B cell (primary cell): ENCODE data around the gene KDM5B. TPM values are rescaled to one million over a fixed set of nuclear protein-coding genes. Genes with fewer than 3 reads are reported as not detected.

Experiments used
- ATAC-seq: fragments of 200-7000 bp; cut with Tn5 transposase; one replicate; pipeline ENCODE4 v1.10.0; 2021; ENCODE audit warnings: low read depth, mild to moderate bottlenecking, moderate number of reproducible peaks, moderate library complexity
- CTCF ChIA-PET: fragments of 350-600 bp; sonication (Branson Sonifier 250); formaldehyde crosslinking; loops from one replicate; lab custom pipeline; 2021; ENCODE audit warnings: antibody characterized with exemption, inconsistent platforms; lab: Charles Lee
- POLR2A ChIA-PET: fragments of 350-600 bp; sonication (Branson Sonifier 250); formaldehyde crosslinking; loops from one replicate; lab custom pipeline; 2021; ENCODE audit warnings: antibody characterized with exemption; lab: Charles Lee
- DNase-seq: peaks from one replicate; pipeline ENCODE4 v3.0.0; 2013
- H2AFZ ChIP-seq: 2 replicates; pipeline ENCODE4 v1.6.1; 2012; ENCODE audit warnings: mild to moderate bottlenecking, low read depth, low read length; ENCODE audit not compliant: insufficient read depth, poor library complexity, severe bottlenecking
- H3K27ac ChIP-seq, 2 donors: 1 replicate in 1 of 2; 2 replicates in 1 of 2; pipeline ENCODE4 v1.5.1; 2012 to 2013; ENCODE audit warnings: low read length in 2 of 2, mild to moderate bottlenecking in 2 of 2, moderate library complexity in 1 of 2
- H3K27me3 ChIP-seq, 4 experiments: fragments of 200-600 bp in 1 of 4; sonication (generic) in 1 of 4; replicated peaks in 1 of 4; 1 replicate in 2 of 4; 2 replicates in 2 of 4; pipeline versions ENCODE4 v1.6.1 to v1.7.0; 2013 to 2016; ENCODE audit warnings: low read length in 3 of 4, mild to moderate bottlenecking in 2 of 4, mixed read lengths in 1 of 4, moderate library complexity in 1 of 4; ENCODE audit not compliant: insufficient read depth in 4 of 4, control insufficient read depth in 3 of 4; ENCODE audit errors: control extremely low read depth in 1 of 4
- H3K36me3 ChIP-seq, 2 experiments: replicated peaks in 1 of 2; 1 replicate in 1 of 2; 2 replicates in 1 of 2; pipeline versions ENCODE4 v1.6.1 to v1.7.1; 2013; ENCODE audit warnings: low read length in 1 of 2; ENCODE audit not compliant: insufficient read depth in 2 of 2, control insufficient read depth in 1 of 2; ENCODE audit errors: control extremely low read depth in 1 of 2, extremely low read depth in 1 of 2
- H3K4me1 ChIP-seq, 2 donors: fragments of 200-600 bp in 1 of 2; sonication (generic) in 1 of 2; 1 replicate in 1 of 2; 2 replicates in 1 of 2; pipeline versions ENCODE4 v1.5.1 to v1.6.1; 2013 to 2017; ENCODE audit warnings: low read length in 2 of 2; ENCODE audit not compliant: control insufficient read depth in 2 of 2, insufficient read depth in 2 of 2
- H3K4me2 ChIP-seq: replicated peaks from 2 replicates; pipeline ENCODE3; 2012; ENCODE audit warnings: mild to moderate bottlenecking, low read depth, low read length; ENCODE audit not compliant: poor library complexity, severe bottlenecking
- H3K4me3 ChIP-seq, 5 experiments: fragments of 200-600 bp in 1 of 5; sonication (generic) in 1 of 5; 1 replicate in 3 of 5; 2 replicates in 2 of 5; pipeline versions ENCODE4 v1.5.1 to v1.7.0; 2011 to 2016; ENCODE audit warnings: low read length in 4 of 5, mild to moderate bottlenecking in 4 of 5, low read depth in 2 of 5, control low read depth in 1 of 5, moderate library complexity in 1 of 5; ENCODE audit not compliant: insufficient read depth in 1 of 5; ENCODE audit errors: control extremely low read depth in 1 of 5, extremely low read depth in 1 of 5
- H3K79me2 ChIP-seq: fragments of 200-600 bp; sonication (generic); one replicate; pipeline ENCODE4 v1.6.0; 2016; ENCODE audit warnings: low read length; ENCODE audit not compliant: control insufficient read depth, insufficient read depth
- H3K9ac ChIP-seq: fragments of 200-600 bp; sonication (generic); 2 replicates; pipeline ENCODE4 v1.6.1; 2017; ENCODE audit warnings: mild to moderate bottlenecking, low read length, moderate library complexity
- H3K9me3 ChIP-seq, 3 donors: one replicate each; pipeline versions ENCODE4 v1.6.1 to v1.7.1; 2013; ENCODE audit warnings: low read length in 2 of 3; ENCODE audit not compliant: control insufficient read depth in 2 of 3, insufficient read depth in 1 of 3; ENCODE audit errors: control extremely low read depth in 1 of 3
- H4K20me1 ChIP-seq: 2 replicates; pipeline ENCODE4 v1.6.0; 2012; ENCODE audit warnings: mild to moderate bottlenecking, low read length; ENCODE audit not compliant: insufficient read depth, control insufficient read depth, poor library complexity, severe bottlenecking
- H3K27ac Mint-ChIP-seq: one replicate; pipeline ENCODE4 v1.8.0; 2021; ENCODE audit warnings: mixed read lengths
- H3K27me3 Mint-ChIP-seq: one replicate; pipeline ENCODE4 v1.8.0; 2021; ENCODE audit warnings: mixed read lengths
- H3K4me1 Mint-ChIP-seq: one replicate; pipeline ENCODE4 v1.8.0; 2021; ENCODE audit warnings: mixed read lengths
- H3K4me3 Mint-ChIP-seq: one replicate; pipeline ENCODE4 v1.8.0; 2021; ENCODE audit warnings: mixed read lengths
- H3K9me3 Mint-ChIP-seq: one replicate; pipeline ENCODE4 v1.8.0; 2022; ENCODE audit warnings: mixed read lengths; ENCODE audit not compliant: insufficient read depth
- CTCF ChIP-seq: fragments of 200-600 bp; IDR thresholded peaks from one replicate; pipeline ENCODE4 v1.8.0; 2022; ENCODE audit warnings: antibody characterized with exemption, mild to moderate bottlenecking
- EZH2 ChIP-seq: IDR thresholded peaks from 2 replicates; pipeline ENCODE4 v1.6.1; 2012; ENCODE audit warnings: borderline replicate concordance, low read depth, mild to moderate bottlenecking, moderate library complexity, low read length; ENCODE audit not compliant: insufficient read depth, poor library complexity, severe bottlenecking
- WGBS: methylation state at CpG from one replicate; pipeline ENCODE4 v1.1.5; 2013; ENCODE audit warnings: missing lambda C conversion rate; ENCODE audit not compliant: insufficient coverage; 5-methylcytosine and 5-hydroxymethylcytosine counted together
- intact Hi-C: fragments of 100-400 bp; cut with micrococcal nuclease; formaldehyde crosslinking; loops from one replicate; pipeline ENCODE4 v1.10.0; 2022
- polyA plus RNA-seq: library from polyadenylated mRNA; depleted of rRNA; stranded (reverse); fragments of >200 nt; gene quantifications from 2 replicates; pipeline ENCODE4 v1.2.3, GENCODE V29; 2012
- total RNA-seq, 2 donors: library from RNA; stranded (reverse); fragments of 120-200 nt in 1 of 2; gene quantifications; 1 replicate in 1 of 2; 2 replicates in 1 of 2; pipeline versions ENCODE4 v1.2.3 to v1.2.4, GENCODE V29; 2013 to 2022

KDM5B gene
- total and polyA plus RNA-seq, 2 donors (not counting 1 experiment from before 2014, with no cell fraction given) = 11.2 to 62.7 TPM

GRCh38 chr1:202700061-202700460 is 108.2 kb downstream of the KDM5B start:
- intact Hi-C loops = no loop called here
- H3K27ac ChIP-seq = no peak overlapping the region
- POLR2A ChIA-PET = no interaction called here
- peaks cover 0 to 3% (median 0%) of the 10 kb centered on the region in 3 donors for H3K9me3 ChIP-seq
- no peaks in the 10 kb centered on the region for H3K36me3 ChIP-seq
- Mint-ChIP-seq H3K4me1 (no peaks in the 10 kb centered on the region), H3K27ac (no peak overlapping the region), H3K4me3 (no peak overlapping the region), H3K9me3 (no peaks in the 10 kb centered on the region), H3K27me3 (peaks cover 54% of the 10 kb centered on the region)
- H3K27me3 ChIP-seq = peaks cover 0 to 48% (median 6%) of the 10 kb centered on the region in 4 experiments
- H2AFZ ChIP-seq = no peak overlapping the region
- 77% methylated on average over 4 of the region's 5 CpGs for WGBS
- no peak overlapping the region for H3K4me3 ChIP-seq
- CTCF ChIA-PET = interaction anchor here (0.6 to 1.6 kb wide), 4 partner anchors 8 to 236 kb away, joined by 3 to 6 read pairs (median 4); no protein-coding TSS in a partner anchor
- H3K9ac ChIP-seq = no peak overlapping the region
- no peaks in the 10 kb centered on the region for H3K79me2 ChIP-seq
- H3K4me2 ChIP-seq = no peak overlapping the region
- DNase-seq (no peak), ATAC-seq (no peak)
- no peaks in the 10 kb centered on the region for H3K4me1 ChIP-seq
- H4K20me1 ChIP-seq = no peaks in the 10 kb centered on the region
- TF ChIP-seq EZH2 = no peak
- TF ChIP-seq CTCF = no peak

GRCh38 chr1:202698276-202698675 is 109.9 kb downstream of the KDM5B start:
- no peaks in the 10 kb centered on the region for H3K9me3 Mint-ChIP-seq
- H3K9ac ChIP-seq = no peak overlapping the region
- ATAC-seq (no peak), DNase-seq (no peak)
- 27% methylated on average over 7 of the region's 8 CpGs for WGBS
- peaks cover 0 to 3% (median 0%) of the 10 kb centered on the region in 3 donors for H3K9me3 ChIP-seq
- no peak overlapping the region for H3K27ac Mint-ChIP-seq
- H3K27me3 Mint-ChIP-seq = peaks cover 57% of the 10 kb centered on the region
- H3K27me3 ChIP-seq = peaks cover 0 to 56% (median 7%) of the 10 kb centered on the region in 4 experiments
- H2AFZ ChIP-seq = no peak overlapping the region
- intact Hi-C loops = no loop called here
- no peaks in the 10 kb centered on the region for H3K4me1 Mint-ChIP-seq
- no peaks in the 10 kb centered on the region for H3K79me2 ChIP-seq
- H3K4me3 ChIP-seq = no peak overlapping the region
- POLR2A ChIA-PET = no interaction called here
- H4K20me1 ChIP-seq = no peaks in the 10 kb centered on the region
- no peaks in the 10 kb centered on the region for H3K36me3 ChIP-seq
- no peak for TF ChIP-seq EZH2
- no peak for TF ChIP-seq CTCF
- CTCF ChIA-PET = interaction anchor here (1.3 kb wide), 1 partner anchor 14 kb away, joined by 3 read pairs; no protein-coding TSS in a partner anchor
- no peak overlapping the region for H3K4me2 ChIP-seq
- no peaks in the 10 kb centered on the region for H3K4me1 ChIP-seq
- no peak overlapping the region for H3K27ac ChIP-seq
- no peak overlapping the region for H3K4me3 Mint-ChIP-seq
